ENCODE data around the gene OXSR1. TPM values are rescaled to one million over a fixed set of nuclear protein-coding genes. Genes with fewer than 3 reads are reported as not detected.
A peak's percentile ranks its signal among the peaks of the same experiment; 100 is the strongest.

Gene OXSR1
- total RNA-seq, 1 experiment from 2014 or later: 35.1 TPM

DNA sequence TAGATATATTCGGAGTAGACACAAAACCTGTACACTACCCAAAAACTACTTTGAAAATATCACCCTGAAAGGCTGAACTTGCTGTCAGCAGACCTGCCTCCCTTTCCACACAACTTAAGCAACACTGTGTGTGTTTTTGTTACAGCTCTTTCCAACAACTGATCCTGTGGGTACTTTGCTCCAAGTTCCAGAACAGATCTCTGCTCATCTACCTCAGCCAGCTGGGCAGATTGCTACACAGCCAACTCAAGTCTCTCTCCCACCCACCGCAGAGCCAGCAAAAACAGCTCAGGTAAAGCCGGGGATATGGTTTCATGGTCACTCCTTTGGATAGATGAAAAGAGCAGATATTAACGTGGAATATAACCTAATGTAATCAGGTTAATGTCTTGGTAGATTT, 80.6 kb downstream of the OXSR1 start:
- H3K79me2 ChIP-seq (ENCODE audit: insufficient read depth, low read length): no peaks in the 10 kb centered on the region; the same call in 1 of the 2 replicates
- no TSS peak for BruUV-seq (replicated peaks)
- no peak overlapping the region for H3K27ac ChIP-seq (ENCODE audit: low read depth, low read length)

DNA sequence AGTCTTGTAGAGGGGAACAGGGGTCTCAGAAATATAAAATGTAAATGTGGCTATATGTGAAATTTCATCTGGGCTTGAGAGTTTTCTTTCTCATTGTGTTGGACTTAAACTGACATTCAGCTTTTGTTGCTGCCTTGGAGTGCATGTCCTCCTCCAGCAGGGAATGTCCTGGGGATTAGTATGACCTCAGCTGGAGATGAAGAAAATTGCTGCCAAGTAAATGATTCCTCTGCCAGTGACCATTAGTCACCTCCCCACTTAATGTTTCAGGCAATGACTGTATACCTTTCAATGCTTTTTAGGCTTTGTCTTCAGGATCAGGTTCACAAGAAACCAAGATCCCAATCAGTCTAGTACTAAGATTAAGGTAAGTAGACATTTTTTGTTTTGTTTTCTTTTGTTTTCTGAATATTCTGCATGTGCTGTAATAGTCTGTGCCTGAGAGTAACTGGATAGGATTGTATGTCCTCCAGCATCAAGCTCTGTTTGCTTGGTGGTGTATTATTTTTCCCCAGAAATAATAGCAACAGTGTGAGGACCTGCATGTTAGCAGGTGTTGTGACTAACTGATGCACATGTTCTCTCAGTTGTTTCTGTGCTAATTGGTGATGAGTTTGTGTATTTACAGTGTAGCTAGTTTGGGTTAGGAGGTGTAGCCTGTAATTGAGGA, 82.2 kb downstream of the OXSR1 start:
- Histone ChIP-seq H4K20me1 (ENCODE audit: insufficient read depth) (no peaks in the 10 kb centered on the region; the same call in 1 of the 2 replicates), H3K27ac (ENCODE audit: low read depth, low read length) (no peak overlapping the region), H3K4me2 (ENCODE audit: low read length) (no peak overlapping the region), H3K4me1 (ENCODE audit: control insufficient read depth in 1 of 2, insufficient read depth in 2 of 2, low read length in 2 of 2) (no peaks in the 10 kb centered on the region; a peak in 1 of 4 replicates), H3K9ac (ENCODE audit: low read length) (no peak overlapping the region), H3K9me2 (ENCODE audit: insufficient read depth) (no peaks in the 10 kb centered on the region), H3K9me3 (ENCODE audit: control insufficient read depth in 1 of 2, insufficient read depth in 1 of 2, low read depth in 1 of 2, low read length in 2 of 2) (no peaks in the 10 kb centered on the region), H3K27me3 (ENCODE audit: insufficient read depth, low read length) (no peaks in the 10 kb centered on the region), H3K4me3 (replicated peaks in 1 of 2; ENCODE audit: low read depth in 1 of 2, low read length in 2 of 2) (no peak overlapping the region), H3K79me2 (ENCODE audit: insufficient read depth, low read length) (no peaks in the 10 kb centered on the region; the same call in 1 of the 2 replicates), H3K36me3 (ENCODE audit: control insufficient read depth in 1 of 2, insufficient read depth in 2 of 2, low read length in 2 of 2) (peaks cover 7 to 29% of the 10 kb centered on the region in 2 experiments; a peak in 3 of 4 replicates), H2AFZ (ENCODE audit: low read depth, low read length, poor library complexity, severe bottlenecking) (no peak overlapping the region)
- ChIA-PET RAD21 (ENCODE audit: low non-redundant PET in 1 of 2, low total read pairs in 2 of 2, uncharacterized antibody in 2 of 2, unreplicated experiment in 2 of 2) (no interaction called here), CTCF (no interaction called here), POLR2A (no interaction called here)
- no TSS peak for BruUV-seq (replicated peaks)
- ATAC-seq: peak; percentile 82
- intact Hi-C loops (cut with micrococcal nuclease): loop anchor here (1.0 to 5.0 kb wide), 2 partner anchors 115 to 129 kb away; no protein-coding TSS in a partner anchor
- peak; percentile 56 for TF ChIP-seq RAD21 (IDR thresholded peaks at IDR 0.05; ENCODE audit: low read depth)
- TF ChIP-seq, protein P1, sequence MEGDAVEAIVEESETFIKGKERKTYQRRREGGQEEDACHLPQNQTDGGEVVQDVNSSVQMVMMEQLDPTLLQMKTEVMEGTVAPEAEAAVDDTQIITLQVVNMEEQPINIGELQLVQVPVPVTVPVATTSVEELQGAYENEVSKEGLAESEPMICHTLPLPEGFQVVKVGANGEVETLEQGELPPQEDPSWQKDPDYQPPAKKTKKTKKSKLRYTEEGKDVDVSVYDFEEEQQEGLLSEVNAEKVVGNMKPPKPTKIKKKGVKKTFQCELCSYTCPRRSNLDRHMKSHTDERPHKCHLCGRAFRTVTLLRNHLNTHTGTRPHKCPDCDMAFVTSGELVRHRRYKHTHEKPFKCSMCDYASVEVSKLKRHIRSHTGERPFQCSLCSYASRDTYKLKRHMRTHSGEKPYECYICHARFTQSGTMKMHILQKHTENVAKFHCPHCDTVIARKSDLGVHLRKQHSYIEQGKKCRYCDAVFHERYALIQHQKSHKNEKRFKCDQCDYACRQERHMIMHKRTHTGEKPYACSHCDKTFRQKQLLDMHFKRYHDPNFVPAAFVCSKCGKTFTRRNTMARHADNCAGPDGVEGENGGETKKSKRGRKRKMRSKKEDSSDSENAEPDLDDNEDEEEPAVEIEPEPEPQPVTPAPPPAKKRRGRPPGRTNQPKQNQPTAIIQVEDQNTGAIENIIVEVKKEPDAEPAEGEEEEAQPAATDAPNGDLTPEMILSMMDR (IDR thresholded peaks at IDR 0.05 in 2 of 3, conservative IDR thresholded peaks at IDR 0.05 in 1 of 3; ENCODE audit: borderline replicate concordance in 1 of 3, insufficient read depth in 1 of 3, low read depth in 2 of 3, low read length in 2 of 3): peak in 1 of 3 experiments; percentile 29; a peak in 1 of 6 replicates
- no peak for TF ChIP-seq JUND (IDR thresholded peaks at IDR 0.05)
- no peak for TF ChIP-seq SIN3A (IDR thresholded peaks at IDR 0.05; ENCODE audit: low read depth)
- DNase-seq (ENCODE audit: low read depth, low spot score): peak; percentile 13

More for the DNA sequence above, 80.6 kb downstream of the OXSR1 start:
- H3K36me3 ChIP-seq (ENCODE audit: control insufficient read depth in 1 of 2, insufficient read depth in 2 of 2, low read length in 2 of 2): peaks cover 2 to 19% of the 10 kb centered on the region in 2 experiments; a peak in 3 of 4 replicates
- ATAC-seq (no peak), DNase-seq (ENCODE audit: low read depth, low spot score) (no peak)
- ChIA-PET RAD21 (ENCODE audit: low non-redundant PET in 1 of 2, low total read pairs in 2 of 2, uncharacterized antibody in 2 of 2, unreplicated experiment in 2 of 2) (no interaction called here), CTCF (no interaction called here), POLR2A (no interaction called here)
- no peaks in the 10 kb centered on the region; a peak in 1 of 4 replicates for H3K4me1 ChIP-seq (ENCODE audit: control insufficient read depth in 1 of 2, insufficient read depth in 2 of 2, low read length in 2 of 2)
- H3K9ac ChIP-seq (ENCODE audit: low read length): no peak overlapping the region
- no peaks in the 10 kb centered on the region for H3K27me3 ChIP-seq (ENCODE audit: insufficient read depth, low read length)
- no peaks in the 10 kb centered on the region for H3K9me2 ChIP-seq (ENCODE audit: insufficient read depth)
- intact Hi-C loops (cut with micrococcal nuclease): loop anchor here (5.0 kb wide), 1 partner anchor 114 kb away; no protein-coding TSS in a partner anchor
- H2AFZ ChIP-seq (ENCODE audit: low read depth, low read length, poor library complexity, severe bottlenecking): no peak overlapping the region
- H4K20me1 ChIP-seq (ENCODE audit: insufficient read depth): no peaks in the 10 kb centered on the region; the same call in 1 of the 2 replicates
- H3K9me3 ChIP-seq (ENCODE audit: control insufficient read depth in 1 of 2, insufficient read depth in 1 of 2, low read depth in 1 of 2, low read length in 2 of 2): no peaks in the 10 kb centered on the region
- no peak overlapping the region for H3K4me3 ChIP-seq (replicated peaks in 1 of 2; ENCODE audit: low read depth in 1 of 2, low read length in 2 of 2)
- TF ChIP-seq, protein P1 (IDR thresholded peaks at IDR 0.05 in 2 of 3, conservative IDR thresholded peaks at IDR 0.05 in 1 of 3; ENCODE audit: borderline replicate concordance in 1 of 3, insufficient read depth in 1 of 3, low read depth in 2 of 3, low read length in 2 of 3): no peak
- H3K4me2 ChIP-seq (ENCODE audit: low read length): no peak overlapping the region

All from HCT116 (cell line).